GM23338 (cell line): Measurements from ENCODE around the gene DLK1. TPM values are rescaled to one million over a fixed set of nuclear protein-coding genes. Genes with fewer than 3 reads are reported as not detected.

ENCODE experiments used
- ATAC-seq: fragments of 200-7000 bp; cut with Tn5 transposase; 3 replicates; pipeline ENCODE4 v1.9.1; 2020
- DNase-seq: peaks from one replicate; pipeline ENCODE4 v3.0.0-alpha.2; 2015; ENCODE audit warnings: low spot score
- H2AFZ ChIP-seq: fragments of 200-600 bp; sonication (generic); 2 replicates; pipeline ENCODE4 v1.8.0; 2016; ENCODE audit warnings: antibody characterized with exemption, mild to moderate bottlenecking, moderate library complexity
- H3F3A ChIP-seq: fragments of 200-600 bp; sonication (generic); replicated peaks from 2 replicates; pipeline ENCODE4 v1.8.0; 2017; ENCODE audit warnings: antibody characterized with exemption, mixed run types, low read depth
- H3K27ac ChIP-seq: fragments of 200-600 bp; sonication (generic); 2 replicates; pipeline ENCODE4 v1.6.1; 2016; ENCODE audit warnings: low read depth
- H3K27me3 ChIP-seq: fragments of 200-600 bp; sonication (generic); 2 replicates; pipeline ENCODE4 v1.8.0; 2016; ENCODE audit warnings: mild to moderate bottlenecking, mixed run types, moderate library complexity; ENCODE audit not compliant: insufficient read depth
- H3K36me3 ChIP-seq: fragments of 200-600 bp; sonication (generic); 2 replicates; pipeline ENCODE4 v1.8.0; 2016; ENCODE audit warnings: mild to moderate bottlenecking; ENCODE audit not compliant: insufficient read depth
- H3K4me1 ChIP-seq: fragments of 200-600 bp; sonication (generic); 2 replicates; pipeline ENCODE4 v1.8.0; 2016; ENCODE audit warnings: mild to moderate bottlenecking, moderate library complexity; ENCODE audit not compliant: insufficient read depth
- H3K4me2 ChIP-seq: fragments of 200-600 bp; sonication (generic); 2 replicates; pipeline ENCODE4 v1.7.1; 2017; ENCODE audit warnings: mixed run types
- H3K4me3 ChIP-seq: fragments of 200-600 bp; sonication (generic); 2 replicates; pipeline ENCODE4 v1.6.1; 2016; ENCODE audit warnings: mixed run types
- H3K79me2 ChIP-seq: fragments of 200-600 bp; sonication (generic); replicated peaks from 2 replicates; pipeline ENCODE4 v1.8.0; 2017; ENCODE audit warnings: mild to moderate bottlenecking; ENCODE audit not compliant: insufficient read depth
- H3K9me2 ChIP-seq: fragments of 200-600 bp; sonication (generic); 2 replicates; pipeline ENCODE4 v1.8.0; 2017; ENCODE audit not compliant: insufficient read depth
- H4K20me1 ChIP-seq: fragments of 200-600 bp; sonication (generic); replicated peaks from 2 replicates; pipeline ENCODE4 v1.8.0; 2017; ENCODE audit warnings: mild to moderate bottlenecking; ENCODE audit not compliant: insufficient read depth
- H3K27ac Mint-ChIP-seq: 2 replicates; pipeline ENCODE4 v1.8.0; 2020; ENCODE audit warnings: inconsistent platforms, mild to moderate bottlenecking, moderate library complexity, mixed read lengths
- H3K27me3 Mint-ChIP-seq: 3 replicates; pipeline ENCODE4 v1.8.0; 2022; ENCODE audit warnings: low read depth, mild to moderate bottlenecking, moderate library complexity, mixed read lengths, inconsistent platforms; ENCODE audit not compliant: insufficient read depth, poor library complexity
- H3K36me3 Mint-ChIP-seq: 3 replicates; pipeline ENCODE4 v1.8.0; 2021; ENCODE audit warnings: low read depth, mild to moderate bottlenecking, inconsistent platforms, moderate library complexity, mixed read lengths
- H3K4me1 Mint-ChIP-seq: 3 replicates; pipeline ENCODE4 v1.8.0; 2020; ENCODE audit warnings: mild to moderate bottlenecking, inconsistent platforms, mixed read lengths
- H3K4me3 Mint-ChIP-seq: 3 replicates; pipeline ENCODE4 v1.8.0; 2021; ENCODE audit warnings: moderate library complexity, mild to moderate bottlenecking, inconsistent platforms, mixed read lengths
- H3K9me3 Mint-ChIP-seq: 3 replicates; pipeline ENCODE4 v1.8.0; 2020; ENCODE audit warnings: moderate library complexity, mild to moderate bottlenecking, inconsistent platforms, mixed read lengths
- CTCF ChIP-seq, 2 experiments: fragments of 200-600 bp in 1 of 2; sonication (generic) in 1 of 2; conservative IDR thresholded peaks; 2 replicates each; pipeline versions ENCODE4 v1.5.1 to v1.6.1; 2016 to 2017; ENCODE audit warnings: antibody characterized with exemption in 2 of 2, low read depth in 2 of 2, mild to moderate bottlenecking in 2 of 2, moderate library complexity in 1 of 2
- ETS1 ChIP-seq: IDR thresholded peaks from 2 replicates; pipeline ENCODE4 v1.6.1; 2016; ENCODE audit warnings: antibody characterized with exemption
- EZH2 ChIP-seq: fragments of 200-600 bp; sonication (generic); IDR thresholded peaks from one replicate; pipeline ENCODE4 v1.8.0; 2017; ENCODE audit warnings: antibody characterized with exemption, mild to moderate bottlenecking, low read depth; ENCODE audit not compliant: unreplicated experiment
- EZH2phosphoT487 ChIP-seq: fragments of 200-600 bp; sonication (generic); IDR thresholded peaks from one replicate; pipeline ENCODE4 v1.8.1; 2018; ENCODE audit warnings: antibody characterized with exemption; ENCODE audit not compliant: unreplicated experiment
- NANOG ChIP-seq: IDR thresholded peaks from 2 replicates; pipeline ENCODE4 v1.6.1; 2016; ENCODE audit warnings: antibody characterized with exemption, borderline replicate concordance
- POLR2AphosphoS5 ChIP-seq: IDR thresholded peaks from 2 replicates; pipeline ENCODE4 v1.6.1; 2016; ENCODE audit warnings: antibody characterized with exemption, low read depth
- REST ChIP-seq: IDR thresholded peaks from one replicate; pipeline ENCODE4 v1.6.1; 2018; ENCODE audit warnings: antibody characterized with exemption; ENCODE audit not compliant: unreplicated experiment
- STAT1 ChIP-seq: IDR thresholded peaks from one replicate; pipeline ENCODE4 v1.6.1; 2016; ENCODE audit warnings: antibody characterized with exemption; ENCODE audit not compliant: unreplicated experiment
- ZNF462 ChIP-seq: fragments of 250-450 bp; sonication (Bioruptor Pico); IDR thresholded peaks from 2 replicates; pipeline ENCODE4 v1.5.0; 2020; ENCODE audit warnings: mild to moderate bottlenecking, moderate library complexity
- polyA plus RNA-seq: library from polyadenylated mRNA; unstranded; fragments of >200 nt; fragmentation: Nextera tagmentation; extraction: Ambion mirVana; gene quantifications from 2 replicates; pipeline ENCODE4 v1.2.1, GENCODE V29; 2016
- total RNA-seq: library from RNA; depleted of rRNA; stranded (reverse); fragments of >200 nt; shearing (Covaris generic); gene quantifications from 2 replicates; pipeline ENCODE4 v1.2.3, GENCODE V29; 2014

The DLK1 gene
- total and polyA plus RNA-seq, 2 experiments from 2014 or later, result 1.1 to 1.2 TPM

- H3K4me1 Mint-ChIP-seq, result peaks cover 4% of the 10 kb centered on the region; the same call in 2 of the 3 replicates
- H2AFZ ChIP-seq, result no peak overlapping the region
- no peaks in the 10 kb centered on the region for H3K79me2 ChIP-seq
- no peak overlapping the region for H3K4me3 ChIP-seq
- H3K36me3 ChIP-seq, result no peaks in the 10 kb centered on the region
- H3F3A ChIP-seq, result no peaks in the 10 kb centered on the region
- TF ChIP-seq CTCF (conservative IDR thresholded peaks at IDR 0.05; ENCODE audit: low read depth in 2 of 2) (no peak), POLR2AphosphoS5 (no peak), REST (no peak), STAT1 (no peak), NANOG (no peak), ZNF462 (CRISPR knock-in tag) (no peak), ETS1 (no peak), EZH2 (no peak), EZH2phosphoT487 (no peak)
- H3K9me2 ChIP-seq, result no peaks in the 10 kb centered on the region
- H3K9me3 Mint-ChIP-seq, result peaks cover 4% of the 10 kb centered on the region; the same call in 2 of the 3 replicates
- no peak for DNase-seq
- H3K27me3 Mint-ChIP-seq, result peaks cover 6% of the 10 kb centered on the region
- no peaks in the 10 kb centered on the region for H4K20me1 ChIP-seq
- H3K27ac ChIP-seq, result no peak overlapping the region
- no peaks in the 10 kb centered on the region for H3K27me3 ChIP-seq
- H3K36me3 Mint-ChIP-seq, result no peaks in the 10 kb centered on the region
- no peak overlapping the region for H3K4me2 ChIP-seq
- no peak overlapping the region for H3K4me3 Mint-ChIP-seq
- no peak overlapping the region for H3K27ac Mint-ChIP-seq
- ATAC-seq, result peak; percentile 50; the same call in 1 of the 3 replicates
- no peaks in the 10 kb centered on the region for H3K4me1 ChIP-seq
Measured at GRCh38 chr14:100686858-100687257, 39.8 kb upstream of the DLK1 start.
